ENCODE results near the gene PRPF4.
"Not testable (repeated sequence)": the region's sequence is repeated elsewhere in the genome, so short reads cannot be mapped to it uniquely, and the experiment has no call there.

PRPF4 gene

DNA sequence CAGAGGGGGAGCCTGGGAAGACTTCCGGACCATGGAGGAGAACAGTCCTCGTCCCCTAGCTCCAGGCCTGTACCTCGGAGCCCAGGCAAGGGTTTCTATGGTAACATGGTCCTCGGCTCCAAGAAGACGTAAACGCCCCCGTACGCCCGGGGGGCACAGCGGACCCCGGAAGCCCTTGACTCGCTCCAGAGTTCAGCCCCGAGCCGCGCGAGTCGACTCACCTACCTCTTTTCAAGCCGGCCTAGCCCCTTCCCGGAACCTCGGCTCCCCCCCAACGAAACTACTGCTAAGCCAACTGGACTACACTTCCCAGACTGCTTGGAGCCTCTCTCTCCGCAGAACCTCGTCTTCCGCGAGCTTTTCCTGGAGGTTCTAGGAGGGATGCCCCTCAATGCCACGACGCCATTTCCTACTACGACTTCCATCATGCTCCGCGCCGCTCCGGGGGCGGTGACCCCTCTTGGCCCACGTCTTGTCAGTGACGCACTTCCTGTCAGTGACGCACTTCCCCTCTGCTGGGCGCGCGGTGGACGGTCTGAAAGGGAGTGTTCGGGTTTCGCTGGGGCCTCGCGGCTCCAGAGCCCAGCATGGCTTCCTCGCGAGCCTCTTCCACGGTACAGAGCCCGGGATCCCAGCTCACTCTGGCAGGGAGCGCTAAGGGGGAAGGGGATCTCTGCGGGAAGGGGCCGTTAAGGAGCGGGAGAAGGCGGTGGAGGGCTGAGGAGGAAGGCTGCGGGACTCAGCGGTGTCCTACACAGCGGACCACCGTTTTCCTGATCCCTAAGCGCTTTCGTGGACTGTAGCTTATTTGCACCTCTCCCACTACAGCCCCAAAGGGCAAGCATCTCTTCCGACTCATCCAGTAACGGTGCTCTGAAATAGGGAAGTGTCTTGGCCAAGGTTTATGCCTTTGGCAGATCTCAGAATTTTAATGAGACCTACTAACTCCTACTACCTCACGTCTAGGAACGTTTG lies at the start of gene PRPF4, which contains the start of gene CDC26:
Gene PRPF4, plus strand, starts transcription at position 502 of the 975 bp plus-strand sequence. Its CDS starts 86 bp downstream, at position 588.
Gene CDC26, minus strand, starts transcription at position 416 of the 975 bp plus-strand sequence. CDS start 3,065 bp downstream, outside the sequence.
- peak; percentile 97 for DNase-seq

DNA sequence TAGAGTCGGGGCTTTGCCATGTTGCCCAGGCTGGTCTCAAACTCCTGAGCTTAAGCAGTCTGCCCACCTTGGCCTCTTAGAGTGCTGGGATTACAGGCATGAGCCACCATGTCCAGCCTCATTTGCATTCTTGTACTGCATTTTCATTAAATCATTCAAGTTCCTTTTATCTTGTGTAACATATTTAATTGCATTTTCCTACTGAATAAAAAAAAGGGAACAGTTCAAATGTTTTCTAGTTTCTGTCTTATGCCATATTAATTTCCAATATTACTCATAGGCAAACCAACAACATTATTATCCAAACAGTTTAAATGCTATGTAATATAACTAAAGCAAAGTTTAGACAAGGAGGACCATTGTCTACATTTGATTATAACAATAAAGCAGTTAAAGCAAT lies 48.0 kb upstream of the PRPF4 start:
- DNase-seq, result no peak

- no peak for DNase-seq
Measured at GRCh38 chr9:113228130-113228665, 47.3 kb upstream of the PRPF4 start.

DNA sequence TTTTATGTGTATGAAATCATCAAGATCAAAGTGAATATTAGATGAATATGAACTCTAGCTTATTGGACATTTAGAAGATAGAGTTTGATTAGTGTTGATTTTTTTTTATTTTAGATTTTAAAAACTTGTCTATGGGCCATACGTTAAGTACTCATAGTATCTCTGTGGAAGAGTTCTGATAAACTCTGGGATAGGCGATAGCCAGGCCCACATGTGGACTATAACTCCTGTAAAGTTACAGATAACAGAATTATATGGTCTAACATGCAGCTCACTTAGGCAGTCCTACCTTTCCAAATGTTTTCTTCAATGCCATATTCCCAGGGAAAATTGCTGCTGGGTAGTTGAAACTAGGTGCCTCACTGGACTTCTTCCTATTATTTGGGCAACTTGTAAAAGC lies 43.8 kb upstream of the PRPF4 start:
- no peak for DNase-seq

DNA sequence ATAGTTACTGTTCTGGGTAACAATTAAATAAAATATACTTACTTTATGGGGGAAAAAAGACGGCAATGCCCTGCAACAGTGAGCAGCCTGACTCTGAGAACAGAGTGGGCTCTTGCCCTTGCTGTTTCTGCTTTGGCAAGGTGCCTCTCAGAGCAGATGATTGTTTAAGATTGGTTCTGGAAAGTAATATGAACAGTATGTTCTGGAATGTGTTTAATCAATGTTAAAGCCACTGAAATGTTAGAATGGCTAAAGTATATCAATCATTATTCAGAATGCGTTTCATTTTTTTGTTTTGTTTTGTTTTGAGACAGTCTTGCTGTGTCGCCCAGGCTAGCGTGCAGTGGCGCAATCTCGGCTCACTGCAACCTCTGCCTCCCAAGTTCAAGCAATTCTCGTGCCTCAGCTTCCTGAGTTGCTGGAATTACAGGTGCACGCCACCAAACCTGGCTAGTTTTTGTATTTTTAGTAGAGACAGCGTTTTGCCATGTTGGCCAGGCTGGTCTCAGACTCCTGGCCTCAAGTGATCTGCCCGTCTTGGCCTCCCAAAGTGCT lies 39.7 kb upstream of the PRPF4 start:
- not testable (repeated sequence) for DNase-seq

GRCh38 chr9:113237026-113237425 lies 38.4 kb upstream of the PRPF4 start:
- no peak for DNase-seq

DNA sequence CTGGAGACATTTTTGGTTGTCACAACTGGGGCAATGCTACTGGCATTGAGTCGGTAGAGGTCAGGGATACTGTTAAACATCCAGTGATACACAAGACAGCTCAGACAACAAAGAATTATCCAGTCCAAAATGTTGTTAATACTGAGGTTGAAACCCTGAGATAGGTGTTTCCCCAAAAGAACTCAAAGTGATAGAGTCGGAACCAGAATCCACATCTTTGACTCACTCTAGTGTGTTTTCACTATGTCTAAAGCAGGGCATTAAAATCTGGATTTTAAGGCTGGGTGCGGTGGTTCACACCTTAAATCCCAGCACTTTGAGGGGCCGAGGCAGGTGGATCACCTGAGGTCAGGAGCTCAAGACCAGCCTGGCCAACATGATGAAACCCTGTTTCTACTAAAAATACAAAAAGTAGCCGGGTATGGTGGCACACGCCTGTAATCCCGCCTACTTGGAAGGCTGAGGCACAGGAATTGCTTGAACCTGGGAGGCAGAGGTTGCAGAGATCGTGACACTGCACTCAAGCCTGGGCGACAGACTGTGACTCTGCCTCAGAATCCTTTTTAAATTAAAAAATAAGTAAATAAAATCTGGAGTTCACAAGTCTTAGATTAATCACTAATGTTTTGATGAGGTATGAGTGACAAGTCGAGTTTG lies 37.1 kb upstream of the PRPF4 start:
- no peak for DNase-seq

DNA sequence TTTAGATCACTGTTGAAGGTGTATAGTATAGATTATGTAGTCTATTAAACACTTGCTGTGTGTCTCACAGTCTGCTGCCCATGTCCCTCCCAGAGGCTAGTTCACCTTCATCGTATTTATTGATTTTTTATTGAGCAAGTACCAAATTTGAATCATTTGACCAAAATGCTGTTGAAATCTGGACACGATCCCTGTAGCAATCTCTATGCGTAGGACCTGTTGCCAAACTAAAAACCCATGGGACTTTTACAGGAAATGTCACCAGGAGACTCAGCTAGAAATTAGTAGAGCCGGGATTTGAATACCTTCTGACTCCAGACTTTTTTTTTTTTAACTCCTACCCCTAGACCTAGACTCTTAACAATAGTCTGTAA lies 36.6 kb upstream of the PRPF4 start:
- DNase-seq, result no peak

DNA sequence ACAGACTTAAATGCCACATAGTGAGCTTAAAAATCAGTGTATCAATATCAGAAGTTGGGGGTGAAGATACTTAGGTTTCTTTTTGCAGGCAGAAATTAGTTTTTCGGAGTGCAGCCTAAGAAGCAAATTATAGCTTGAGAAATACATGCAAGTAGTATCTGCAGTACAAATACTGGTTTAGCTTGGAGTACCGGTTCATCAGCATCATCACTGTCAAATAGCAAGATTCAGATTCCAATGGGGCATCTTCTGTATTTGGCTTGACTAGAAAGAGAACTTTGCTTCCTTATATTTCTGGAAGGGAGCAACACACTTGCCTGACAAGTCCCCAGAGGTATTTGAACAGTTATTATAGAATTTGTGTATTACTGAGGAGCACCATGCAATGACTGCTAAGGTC lies 34.3 kb upstream of the PRPF4 start:
- DNase-seq, result no peak

GRCh38 chr9:113244556-113244955 lies 30.9 kb upstream of the PRPF4 start:
- no peak for DNase-seq

- no peak for DNase-seq
Measured at GRCh38 chr9:113245894-113246293, 29.6 kb upstream of the PRPF4 start.

DNA sequence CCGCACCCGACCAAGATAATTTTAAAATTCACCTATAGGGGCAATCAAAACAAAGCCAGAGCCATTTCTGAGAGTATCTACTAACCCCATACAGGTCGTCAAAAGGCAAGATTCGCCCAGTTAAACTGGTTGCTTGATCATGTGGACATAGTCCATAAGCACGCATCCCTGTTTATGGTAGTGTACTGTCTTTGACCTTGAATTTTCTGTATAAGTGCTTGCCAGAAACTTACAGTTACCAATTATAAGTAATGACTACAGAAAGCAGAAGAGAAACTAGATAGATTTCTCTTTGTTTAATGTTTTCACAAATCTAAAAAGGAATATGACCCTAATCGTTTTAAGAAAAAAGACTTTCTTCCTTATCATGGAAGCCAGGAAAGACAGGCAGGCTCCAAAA lies 28.5 kb upstream of the PRPF4 start:
- DNase-seq, result no peak

- DNase-seq, result no peak
Measured at GRCh38 chr9:113247640-113248039, 27.8 kb upstream of the PRPF4 start.

DNA sequence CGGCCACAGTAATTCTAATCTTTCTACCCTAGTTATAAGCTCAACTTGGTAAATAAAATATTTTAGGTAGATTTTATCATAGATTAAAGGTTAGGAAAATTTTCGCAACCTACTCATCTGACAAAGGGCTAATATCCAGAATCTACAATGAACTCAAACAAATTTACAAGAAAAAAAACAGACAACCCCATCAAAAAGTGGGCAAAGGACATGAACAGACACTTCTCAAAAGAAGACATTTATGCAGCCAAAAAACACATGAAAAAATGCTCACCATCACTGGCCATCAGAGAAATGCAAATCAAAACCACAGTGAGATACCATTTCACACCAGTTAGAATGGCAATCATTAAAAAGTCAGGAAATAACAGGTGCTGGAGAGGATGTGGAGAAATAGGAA lies 25.8 kb upstream of the PRPF4 start:
- not testable (repeated sequence) for DNase-seq

DNA sequence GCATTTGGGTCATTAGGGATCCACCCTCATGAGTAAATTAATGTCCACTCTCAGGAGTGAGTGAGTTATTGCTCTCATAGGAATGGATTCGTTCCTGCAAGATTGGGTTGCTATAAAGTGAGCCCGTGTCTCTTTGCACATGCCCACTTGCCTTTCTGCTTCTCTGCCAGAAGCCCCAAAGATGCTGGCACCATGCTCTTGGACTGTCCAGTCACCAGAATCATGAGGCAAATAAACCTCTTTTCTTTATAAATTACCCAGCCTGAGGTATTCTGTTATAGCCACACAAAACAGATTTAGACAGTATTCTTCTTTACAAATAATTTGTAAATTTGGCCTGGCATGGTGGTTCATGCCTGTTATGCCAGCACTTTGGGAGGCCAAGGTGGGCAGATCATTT lies 24.7 kb upstream of the PRPF4 start:
- DNase-seq, result no peak

DNA sequence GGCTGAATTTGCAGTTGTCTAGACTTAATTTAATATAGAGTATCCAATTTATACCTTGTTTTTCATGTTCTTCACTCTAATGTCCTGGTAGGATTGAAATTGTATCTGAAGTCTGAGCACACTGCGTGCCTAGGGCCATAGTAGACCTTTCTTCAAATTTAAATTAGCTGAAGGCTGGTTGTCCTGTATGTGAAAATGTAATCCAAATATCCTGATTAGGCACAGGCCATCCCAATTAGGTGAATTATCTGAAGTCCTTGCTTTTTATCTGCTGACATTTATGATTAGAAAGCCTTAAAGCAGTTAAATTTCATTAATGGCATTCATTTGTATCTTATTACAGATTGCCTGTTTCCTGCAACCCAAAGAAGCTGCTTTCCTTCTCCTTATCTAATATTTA lies 20.5 kb upstream of the PRPF4 start:
- DNase-seq, result no peak

DNA sequence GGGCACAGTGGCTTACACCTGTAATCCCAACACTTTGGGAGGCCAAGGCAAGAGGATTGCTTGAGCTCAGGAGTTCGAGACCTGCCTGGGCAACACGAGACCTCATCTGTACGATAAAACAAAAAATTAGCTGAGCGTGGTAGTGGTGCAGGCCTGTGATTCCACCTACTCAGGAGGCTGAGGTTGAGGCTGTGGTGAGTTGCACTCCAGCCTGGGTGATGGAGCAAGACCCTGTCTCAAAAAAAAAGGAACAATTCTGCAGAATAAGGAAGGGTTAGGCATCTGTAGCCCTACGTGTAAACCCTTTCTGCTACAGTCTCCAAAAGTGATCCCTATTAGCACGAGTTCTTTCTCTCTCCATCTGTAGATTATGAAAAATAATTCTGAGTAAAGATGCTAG lies 20.0 kb upstream of the PRPF4 start:
- DNase-seq, result no peak

DNA sequence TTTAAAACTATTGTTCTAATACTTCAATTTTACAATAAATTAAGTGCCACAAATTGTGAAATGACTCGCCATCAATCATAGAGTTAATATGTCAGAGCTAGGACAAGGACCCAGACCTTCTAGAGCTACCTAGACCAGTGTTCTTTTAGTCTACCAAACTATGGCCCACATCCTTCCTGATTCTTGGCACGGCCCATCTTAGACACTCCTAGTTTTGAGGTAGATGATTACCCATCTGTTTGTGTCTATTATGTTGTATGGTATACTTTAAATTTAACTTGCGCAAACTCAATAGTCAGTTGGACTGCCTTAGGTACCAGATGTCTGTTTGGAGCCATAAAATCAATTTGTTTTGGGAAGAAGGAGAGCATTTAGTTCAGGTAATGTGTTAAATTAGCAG lies 17.6 kb upstream of the PRPF4 start:
- no peak for DNase-seq

- no peak for DNase-seq
Measured at GRCh38 chr9:113258282-113258681, 17.2 kb upstream of the PRPF4 start.

- DNase-seq, result no peak
Measured at GRCh38 chr9:113261917-113262671, 13.4 kb upstream of the PRPF4 start.

DNA sequence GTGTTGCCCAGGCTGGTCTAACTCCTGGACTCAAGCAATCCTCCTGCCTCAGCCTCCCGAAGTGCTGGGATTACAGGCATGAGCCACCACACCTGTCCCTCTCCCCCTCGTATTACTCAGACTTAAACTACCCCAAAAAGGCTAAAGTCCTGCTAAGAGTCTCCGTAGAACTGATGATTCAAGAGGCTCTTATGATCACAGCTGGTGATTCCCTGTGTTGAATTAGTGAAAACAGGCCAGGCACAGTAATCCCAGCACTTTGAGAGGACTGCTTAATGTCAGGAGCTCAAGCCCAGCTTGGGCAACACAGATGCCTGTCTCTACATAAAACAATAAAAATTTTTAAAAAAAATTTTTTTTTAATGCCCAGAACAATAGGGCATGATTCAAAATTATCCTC lies 9.3 kb upstream of the PRPF4 start:
- DNase-seq, result no peak

- DNase-seq, result no peak
Measured at GRCh38 chr9:113267911-113268566, 7.4 kb upstream of the PRPF4 start.
